ENCODE data around the gene DTWD2.
"Not testable (repeated sequence)": the region's sequence is repeated elsewhere in the genome, so short reads cannot be mapped to it uniquely, and the experiment has no call there.

Gene DTWD2, protein sequence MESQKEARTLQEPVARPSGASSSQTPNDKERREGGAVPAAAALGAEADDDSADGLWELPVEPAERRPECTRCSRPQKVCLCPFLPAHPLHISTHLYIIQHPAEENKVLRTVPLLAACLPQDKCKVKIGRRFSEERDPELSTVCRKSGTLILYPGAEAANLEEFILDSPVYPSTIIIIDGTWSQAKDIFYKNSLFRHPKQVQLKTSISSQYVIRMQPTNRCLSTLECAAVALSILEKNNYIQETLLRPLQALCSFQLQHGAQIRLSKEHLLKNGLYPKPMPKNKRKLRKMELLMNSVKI

GRCh38 chr5:118987988-118988865, at the start of gene DTWD2:
DTWD2 (minus strand) TSS chr5:118988547; CDS start chr5:118988511, 36 bp downstream.
- DNase-seq = peak; percentile 86 to 90

- DNase-seq = no peak
These were observed 49.3 kb upstream of the DTWD2 start for GRCh38 chr5:119037496-119038215.

GRCh38 chr5:119036101-119036762, 47.9 kb upstream of the DTWD2 start:
- DNase-seq = no peak

DNA sequence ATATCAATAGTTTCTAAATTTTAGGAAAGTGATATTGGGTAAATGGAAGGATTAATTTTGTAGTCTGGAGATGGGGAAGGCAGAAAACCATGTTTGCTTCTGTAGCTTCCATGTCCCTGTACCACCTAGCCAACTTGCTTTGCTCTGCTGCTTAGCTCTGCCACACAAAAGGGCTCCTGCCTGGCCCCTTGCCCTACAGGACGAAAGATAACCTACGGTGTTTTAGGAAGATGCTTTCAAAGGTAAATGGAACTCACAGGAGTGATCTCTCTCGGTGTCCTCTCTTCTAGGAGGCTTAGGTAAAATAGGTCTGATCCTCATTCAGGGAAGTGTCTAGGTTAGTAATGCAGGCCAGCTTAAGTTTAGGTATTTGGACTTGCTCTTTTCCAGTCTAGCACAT, 44.8 kb upstream of the DTWD2 start:
- no peak for DNase-seq

DNA sequence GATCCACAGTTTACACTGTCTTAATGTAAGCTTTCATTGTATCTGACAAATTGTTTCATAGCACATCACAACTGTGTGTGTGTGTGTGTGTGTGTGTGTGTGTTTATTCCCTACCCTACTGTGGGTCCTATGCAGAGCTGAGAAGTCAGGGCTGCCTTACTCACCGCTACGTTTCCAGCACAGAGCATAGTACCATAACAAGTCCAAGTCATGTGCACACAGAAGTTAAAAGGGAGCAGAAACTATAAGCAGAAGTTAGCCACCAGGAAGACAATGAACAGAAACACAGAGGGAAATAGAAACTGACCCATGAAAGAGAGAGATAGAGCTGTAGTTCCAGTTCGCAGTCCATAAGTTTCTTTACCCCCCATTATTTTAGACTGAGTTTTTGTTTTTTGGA, 44.3 kb upstream of the DTWD2 start:
- DNase-seq = no peak

DNA sequence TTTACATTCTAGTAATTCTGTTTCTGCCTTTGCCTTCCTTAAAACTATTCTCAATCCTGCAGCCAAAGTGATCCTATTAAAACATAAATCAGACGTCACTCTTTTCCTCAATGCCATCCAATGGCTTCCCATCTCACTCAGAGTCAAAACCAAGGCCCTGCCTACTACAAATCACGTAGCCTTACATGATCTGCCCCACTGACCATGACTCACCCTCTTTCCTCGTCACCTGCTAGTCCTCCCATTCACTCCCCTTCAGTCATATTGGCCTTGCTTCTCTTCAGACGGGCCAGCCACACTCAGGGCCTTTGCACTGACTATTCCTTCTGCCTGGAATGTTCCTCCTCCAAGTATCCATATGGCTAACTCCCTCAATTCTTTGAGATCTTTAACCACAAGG, 43.6 kb upstream of the DTWD2 start:
- peak in 1 of 2 donors; percentile 5 for DNase-seq

DNA sequence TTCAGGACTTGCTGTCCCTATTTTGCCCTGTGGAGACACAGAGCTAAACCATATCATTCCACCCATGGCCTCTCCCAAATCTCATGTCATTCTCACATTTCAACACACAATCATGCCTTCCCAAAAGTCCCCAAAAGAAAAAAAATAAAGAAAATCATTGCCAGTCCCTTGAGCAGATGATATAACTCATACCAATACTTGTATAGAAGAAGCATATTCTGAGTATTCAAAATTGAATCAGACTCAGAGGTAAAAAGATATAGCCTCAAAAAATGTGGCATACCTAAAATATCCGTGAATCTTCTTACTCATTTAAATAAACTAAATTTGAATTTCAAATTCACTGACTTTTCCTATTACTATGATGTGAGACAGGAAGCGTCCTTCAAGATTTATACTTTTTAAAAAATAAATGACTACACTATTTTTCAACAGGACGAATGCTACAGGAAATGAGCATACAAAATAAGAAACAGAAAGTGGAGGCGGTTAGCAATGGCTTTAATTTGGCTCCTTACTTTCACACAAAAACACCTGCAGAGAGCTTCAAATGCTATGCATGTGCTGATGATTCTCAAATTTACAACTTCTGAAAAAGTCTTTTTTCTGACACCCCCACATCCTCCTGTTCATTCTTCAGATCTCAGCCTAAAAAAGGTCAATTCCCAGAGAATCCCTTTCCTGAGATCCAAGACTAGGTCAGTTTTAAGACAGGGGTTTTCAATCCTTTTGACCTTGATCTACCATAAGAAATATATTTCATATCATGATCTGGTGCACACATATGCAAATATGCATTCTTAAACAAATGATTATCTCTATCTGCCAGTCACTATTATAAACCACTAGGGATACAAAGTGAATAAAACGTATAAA, 42.9 kb upstream of the DTWD2 start:
- DNase-seq = no peak

DNA sequence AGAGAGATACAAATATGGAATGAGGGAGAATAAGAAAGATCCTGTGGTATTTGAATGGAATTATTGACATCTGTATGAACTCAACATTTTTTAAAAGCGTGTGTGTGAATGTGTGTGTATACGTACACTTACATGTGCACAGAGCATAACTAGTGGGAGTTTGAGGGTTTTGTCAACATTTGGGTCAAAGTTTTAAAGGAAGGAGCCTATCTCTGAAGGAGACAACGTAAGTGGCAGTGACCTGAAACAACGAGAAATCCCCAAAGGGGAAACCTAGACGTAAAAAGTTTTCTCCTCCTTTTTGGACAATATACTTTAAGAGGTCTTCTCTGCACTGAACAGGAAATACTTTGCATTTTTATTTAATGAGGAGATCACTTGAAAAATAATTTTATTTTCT, 40.2 kb upstream of the DTWD2 start:
- DNase-seq = no peak

DNA sequence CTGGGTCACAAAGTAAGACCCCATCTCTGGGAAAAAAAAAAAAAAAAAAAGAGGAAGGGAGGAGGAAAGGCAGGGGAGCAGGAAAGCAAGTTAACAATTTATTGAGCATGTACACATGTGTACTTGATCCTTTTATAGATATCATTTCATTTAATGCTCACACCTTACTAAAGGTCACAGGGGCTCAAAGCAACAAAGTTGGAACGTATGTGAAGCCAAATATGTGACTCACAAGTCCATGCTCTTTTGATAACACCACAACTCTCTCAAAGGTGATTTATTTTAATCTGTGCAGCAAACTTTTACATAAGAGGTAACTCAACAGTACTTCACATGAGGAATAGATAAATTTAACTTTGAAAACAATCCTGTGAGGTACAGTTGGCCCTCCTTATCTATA, 34.4 kb upstream of the DTWD2 start:
- no peak for DNase-seq

DNA sequence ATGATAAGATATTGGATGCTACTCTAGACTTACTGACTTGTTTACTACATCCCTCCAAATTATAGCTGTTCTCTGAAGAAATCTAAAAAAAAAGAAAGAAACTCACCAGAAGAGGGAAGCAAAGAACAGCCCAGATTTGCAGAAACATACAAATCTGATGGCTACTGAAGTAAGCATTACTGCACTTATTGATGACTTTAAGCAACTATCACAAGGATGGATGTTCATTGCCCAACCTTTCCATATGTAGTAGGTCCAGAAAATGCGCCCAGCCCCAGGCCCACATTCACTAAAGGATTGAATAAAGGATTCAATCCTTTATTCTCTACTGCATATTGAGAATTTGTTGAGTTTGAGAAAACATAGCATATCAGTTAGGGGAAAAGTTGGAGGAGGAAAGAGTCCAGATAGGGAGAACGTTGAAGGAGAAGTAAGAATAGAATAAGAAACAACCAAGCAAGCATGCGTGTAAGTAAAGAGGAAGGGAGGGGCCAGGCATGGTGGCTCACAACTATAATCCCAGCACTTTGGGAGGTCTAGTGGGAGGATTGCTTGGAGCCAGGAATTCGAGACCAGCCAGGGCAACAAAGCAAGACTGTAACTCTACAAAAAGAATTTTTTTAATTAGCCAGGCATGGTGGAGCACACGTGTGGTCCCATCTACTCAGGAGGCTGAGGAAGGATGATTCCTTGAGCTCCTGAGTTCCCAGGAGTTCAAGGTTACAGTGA, 33.8 kb upstream of the DTWD2 start:
- peak in 1 of 2 donors; percentile 11 for DNase-seq

GRCh38 chr5:119021149-119021732, 32.9 kb upstream of the DTWD2 start:
- no peak for DNase-seq

- no peak for DNase-seq
These were observed 31.6 kb upstream of the DTWD2 start for GRCh38 chr5:119019949-119020348.

DNA sequence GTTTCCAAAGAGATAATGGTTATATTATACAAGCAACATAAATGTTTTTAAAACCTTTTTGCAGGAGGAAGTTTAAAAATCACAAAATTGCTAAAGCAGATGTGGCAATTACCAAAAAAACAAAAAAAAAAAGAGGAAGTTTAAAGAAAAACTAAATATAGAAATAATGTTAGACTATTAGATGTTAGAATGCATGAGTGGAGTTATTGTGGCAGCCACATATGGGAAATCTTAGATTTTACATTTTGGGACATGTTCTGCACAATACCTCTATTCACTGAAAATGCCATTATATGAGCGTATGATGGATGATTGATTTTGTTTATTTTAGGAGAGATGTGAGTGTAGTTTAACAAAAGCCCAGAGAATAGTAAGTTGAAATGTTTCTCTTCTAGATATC, 31.2 kb upstream of the DTWD2 start:
- DNase-seq = no peak

DNA sequence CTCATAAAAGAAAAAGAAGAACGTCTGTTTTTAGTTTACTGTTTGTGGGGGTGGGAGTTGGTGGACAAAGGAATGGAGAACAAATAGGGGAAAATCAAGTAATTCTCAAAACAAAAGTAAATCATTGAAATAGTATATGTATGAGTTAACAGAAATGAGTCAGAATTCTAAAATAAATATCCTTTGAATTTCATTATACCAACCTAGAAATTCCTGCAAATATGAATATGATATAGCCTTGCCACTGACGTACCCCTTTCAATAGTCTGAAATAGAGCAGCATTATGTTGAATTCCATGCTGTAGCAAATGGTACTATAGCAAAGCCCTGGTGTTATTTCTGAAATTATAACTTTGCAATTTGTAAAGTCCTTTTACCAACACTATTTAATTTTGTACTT, 29.6 kb upstream of the DTWD2 start:
- no peak for DNase-seq

DNA sequence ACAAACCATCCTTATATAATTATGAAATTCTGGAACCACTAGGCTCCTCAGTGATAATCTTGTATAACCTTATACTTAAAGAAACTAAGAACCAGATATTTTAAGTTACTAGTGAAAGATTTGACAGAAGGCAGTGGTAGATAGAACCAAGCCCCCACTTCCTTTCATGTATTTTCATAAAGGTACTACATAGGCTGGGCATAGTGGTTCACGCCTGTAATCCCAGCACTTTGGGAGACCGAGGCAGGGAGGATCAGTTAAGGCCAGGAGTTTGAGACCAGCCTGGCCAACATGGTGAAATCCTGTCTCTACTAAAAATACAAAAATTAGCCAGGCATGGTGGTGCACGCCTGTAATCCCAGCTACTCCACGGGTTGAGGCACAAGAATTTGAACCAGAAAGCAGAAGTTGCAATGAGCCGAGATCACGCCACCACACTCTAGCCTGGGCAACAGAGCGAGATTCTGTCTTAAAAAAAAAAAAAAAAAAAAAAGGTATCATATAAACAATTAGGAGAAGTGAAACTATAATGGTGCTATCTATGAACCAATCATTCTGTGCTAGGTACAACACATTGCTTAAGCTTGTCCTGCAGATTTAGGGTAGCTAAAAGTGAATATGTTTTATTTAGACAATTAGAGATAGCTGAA, 27.9 kb upstream of the DTWD2 start:
- no peak for DNase-seq

DNA sequence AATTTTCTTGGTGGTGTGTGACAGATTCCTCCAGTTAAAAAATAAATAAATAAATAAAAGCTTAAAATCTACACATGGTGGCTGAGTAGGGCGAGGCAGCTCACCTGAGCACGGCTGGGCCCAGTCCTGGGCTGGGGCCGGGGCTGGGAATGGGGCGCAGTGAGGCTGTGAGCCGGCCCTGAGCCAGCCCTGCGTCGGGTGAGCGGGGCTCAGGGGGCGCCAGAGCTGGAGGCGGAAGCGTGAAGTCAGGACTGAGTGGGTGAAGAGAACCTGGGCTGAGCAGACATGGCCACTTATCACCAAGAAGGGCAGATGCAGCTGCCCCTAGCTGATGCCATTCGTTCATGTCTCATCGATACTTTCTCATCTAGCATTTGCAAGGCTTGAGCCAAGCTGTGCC, 22.8 kb upstream of the DTWD2 start:
- no peak for DNase-seq

- no peak for DNase-seq
These were observed 21.9 kb upstream of the DTWD2 start for GRCh38 chr5:119010206-119010605.

GRCh38 chr5:119009131-119009530, 20.8 kb upstream of the DTWD2 start:
- DNase-seq = no peak

- DNase-seq = no peak
These were observed 11.3 kb upstream of the DTWD2 start for GRCh38 chr5:118999696-119000095.

- DNase-seq = not testable (repeated sequence)
These were observed 10.5 kb upstream of the DTWD2 start for GRCh38 chr5:118998861-118999260.

Measured in activated CD4-positive, alpha-beta T cell treated with anti-CD3 and anti-CD28 coated beads for 4 hours (primary cell).